ENCODE results near the gene COX6A2.
"Not testable (repeated sequence)": the region's sequence is repeated elsewhere in the genome, so short reads cannot be mapped to it uniquely, and the experiment has no call there.

The COX6A2 gene

GRCh38 chr16:31453255-31454204 is 25.4 kb upstream of the COX6A2 start:
- Histone ChIP-seq H3K27ac (ENCODE audit: insufficient read depth, low read length, poor library complexity, severe bottlenecking) (no peak overlapping the region), H3K36me3 (ENCODE audit: control insufficient read depth, insufficient read depth, low read length) (no peaks in the 10 kb centered on the region), H3K9me3 (ENCODE audit: control insufficient read depth, low read length) (no peaks in the 10 kb centered on the region), H3K4me3 (ENCODE audit: insufficient read depth, low read depth, low read length, poor library complexity, severe bottlenecking) (no peak overlapping the region), H3K27me3 (replicated peaks; ENCODE audit: control insufficient read depth, insufficient read depth, low read length, poor library complexity, severe bottlenecking) (no peaks in the 10 kb centered on the region), H3K4me1 (ENCODE audit: control insufficient read depth, insufficient read depth, low read length, poor library complexity, severe bottlenecking) (peaks cover 11% of the 10 kb centered on the region)
- no peak for DNase-seq

- Histone ChIP-seq H3K27me3 (replicated peaks; ENCODE audit: control insufficient read depth, insufficient read depth, low read length, poor library complexity, severe bottlenecking) (no peaks in the 10 kb centered on the region), H3K9me3 (ENCODE audit: control insufficient read depth, low read length) (no peaks in the 10 kb centered on the region), H3K27ac (ENCODE audit: insufficient read depth, low read length, poor library complexity, severe bottlenecking) (no peak overlapping the region), H3K36me3 (ENCODE audit: control insufficient read depth, insufficient read depth, low read length) (no peaks in the 10 kb centered on the region), H3K4me1 (ENCODE audit: control insufficient read depth, insufficient read depth, low read length, poor library complexity, severe bottlenecking) (peaks cover 3% of the 10 kb centered on the region), H3K4me3 (ENCODE audit: insufficient read depth, low read depth, low read length, poor library complexity, severe bottlenecking) (no peak overlapping the region)
- DNase-seq = no peak
These were observed 24.5 kb upstream of the COX6A2 start for GRCh38 chr16:31452631-31453106.

DNA sequence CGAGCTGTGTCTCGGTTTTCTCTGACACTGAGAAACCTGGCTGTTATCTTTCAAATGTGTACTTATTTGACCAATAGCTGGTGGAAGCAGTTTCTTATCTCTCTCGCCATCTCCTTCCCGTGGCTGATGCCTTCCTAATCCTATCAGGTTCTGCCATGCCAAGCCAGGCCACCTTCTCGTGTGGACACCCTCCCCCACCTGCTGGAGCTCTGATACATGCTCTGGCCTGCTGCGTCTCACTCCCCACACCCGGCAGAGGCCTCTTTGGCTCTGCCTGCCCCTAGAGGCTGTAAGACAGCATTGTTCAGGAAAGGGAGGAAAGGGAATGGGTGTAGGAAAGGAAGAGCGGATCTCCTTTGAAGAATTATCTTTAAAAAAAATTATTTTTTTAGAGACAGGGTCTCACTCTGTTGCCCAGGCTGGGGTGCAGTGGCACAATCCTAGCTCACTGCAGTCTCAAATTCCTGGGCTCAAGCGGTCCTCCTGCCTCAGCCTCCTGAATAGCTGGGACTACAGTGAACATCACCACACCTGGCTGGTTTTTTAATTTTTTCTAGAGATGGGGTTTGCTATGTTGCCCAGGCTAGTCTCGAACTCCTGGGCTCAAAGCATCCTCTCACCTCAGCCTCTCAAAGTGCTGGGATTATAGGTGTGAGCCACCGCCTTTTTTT is 23.7 kb upstream of the COX6A2 start:
- H3K36me3 ChIP-seq (ENCODE audit: control insufficient read depth, insufficient read depth, low read length) = no peaks in the 10 kb centered on the region
- H3K27ac ChIP-seq (ENCODE audit: insufficient read depth, low read length, poor library complexity, severe bottlenecking) = no peak overlapping the region
- DNase-seq = no peak
- H3K4me3 ChIP-seq (ENCODE audit: insufficient read depth, low read depth, low read length, poor library complexity, severe bottlenecking) = no peak overlapping the region
- H3K27me3 ChIP-seq (replicated peaks; ENCODE audit: control insufficient read depth, insufficient read depth, low read length, poor library complexity, severe bottlenecking) = no peaks in the 10 kb centered on the region
- H3K9me3 ChIP-seq (ENCODE audit: control insufficient read depth, low read length) = no peaks in the 10 kb centered on the region
- H3K4me1 ChIP-seq (ENCODE audit: control insufficient read depth, insufficient read depth, low read length, poor library complexity, severe bottlenecking) = peaks cover 3% of the 10 kb centered on the region

- Histone ChIP-seq H3K27me3 (replicated peaks; ENCODE audit: control insufficient read depth, insufficient read depth, low read length, poor library complexity, severe bottlenecking) (no peaks in the 10 kb centered on the region), H3K4me3 (ENCODE audit: insufficient read depth, low read depth, low read length, poor library complexity, severe bottlenecking) (no peak overlapping the region), H3K4me1 (ENCODE audit: control insufficient read depth, insufficient read depth, low read length, poor library complexity, severe bottlenecking) (peaks cover 3% of the 10 kb centered on the region), H3K36me3 (ENCODE audit: control insufficient read depth, insufficient read depth, low read length) (no peaks in the 10 kb centered on the region), H3K27ac (ENCODE audit: insufficient read depth, low read length, poor library complexity, severe bottlenecking) (no peak overlapping the region), H3K9me3 (ENCODE audit: control insufficient read depth, low read length) (no peaks in the 10 kb centered on the region)
- DNase-seq = no peak
These were observed 23.0 kb upstream of the COX6A2 start for GRCh38 chr16:31451201-31451600.

DNA sequence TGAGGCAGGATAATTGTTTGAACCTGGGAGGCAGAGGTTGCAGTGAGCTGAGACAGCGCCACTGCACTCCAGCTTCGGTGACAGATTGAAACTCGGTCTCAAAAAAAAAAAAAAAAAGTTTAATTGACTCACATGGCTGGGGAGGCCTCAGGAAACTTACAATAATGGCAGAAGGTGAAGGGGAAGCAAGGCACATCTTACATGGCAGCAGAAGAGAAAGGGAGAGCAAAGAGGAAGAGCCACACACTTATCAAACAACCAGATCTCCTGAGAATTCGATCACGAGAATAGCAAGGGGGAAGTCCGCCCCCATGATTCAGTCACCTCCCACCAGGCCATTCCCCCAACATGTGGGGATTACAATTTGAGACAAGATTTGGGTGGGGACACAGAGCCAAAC is 17.8 kb upstream of the COX6A2 start:
- DNase-seq; H3K9me3 ChIP-seq (ENCODE audit: control insufficient read depth, low read length); H3K36me3 ChIP-seq (ENCODE audit: control insufficient read depth, insufficient read depth, low read length); H3K4me3 ChIP-seq (ENCODE audit: insufficient read depth, low read depth, low read length, poor library complexity, severe bottlenecking); H3K27ac ChIP-seq (ENCODE audit: insufficient read depth, low read length, poor library complexity, severe bottlenecking); H3K4me1 ChIP-seq (ENCODE audit: control insufficient read depth, insufficient read depth, low read length, poor library complexity, severe bottlenecking); H3K27me3 ChIP-seq (replicated peaks; ENCODE audit: control insufficient read depth, insufficient read depth, low read length, poor library complexity, severe bottlenecking): not testable (repeated sequence)

- DNase-seq = no peak
- Histone ChIP-seq H3K4me3 (ENCODE audit: insufficient read depth, low read depth, low read length, poor library complexity, severe bottlenecking) (no peak overlapping the region), H3K27ac (ENCODE audit: insufficient read depth, low read length, poor library complexity, severe bottlenecking) (no peak overlapping the region), H3K27me3 (replicated peaks; ENCODE audit: control insufficient read depth, insufficient read depth, low read length, poor library complexity, severe bottlenecking) (no peaks in the 10 kb centered on the region), H3K4me1 (ENCODE audit: control insufficient read depth, insufficient read depth, low read length, poor library complexity, severe bottlenecking) (no peaks in the 10 kb centered on the region), H3K9me3 (ENCODE audit: control insufficient read depth, low read length) (no peaks in the 10 kb centered on the region), H3K36me3 (ENCODE audit: control insufficient read depth, insufficient read depth, low read length) (no peaks in the 10 kb centered on the region)
These were observed 13.8 kb upstream of the COX6A2 start for GRCh38 chr16:31441956-31442355.

GRCh38 chr16:31440516-31441184 is 12.5 kb upstream of the COX6A2 start:
- Histone ChIP-seq H3K4me3 (ENCODE audit: insufficient read depth, low read depth, low read length, poor library complexity, severe bottlenecking) (no peak overlapping the region), H3K4me1 (ENCODE audit: control insufficient read depth, insufficient read depth, low read length, poor library complexity, severe bottlenecking) (no peaks in the 10 kb centered on the region), H3K9me3 (ENCODE audit: control insufficient read depth, low read length) (no peaks in the 10 kb centered on the region), H3K27me3 (replicated peaks; ENCODE audit: control insufficient read depth, insufficient read depth, low read length, poor library complexity, severe bottlenecking) (no peaks in the 10 kb centered on the region), H3K27ac (ENCODE audit: insufficient read depth, low read length, poor library complexity, severe bottlenecking) (no peak overlapping the region), H3K36me3 (ENCODE audit: control insufficient read depth, insufficient read depth, low read length) (no peaks in the 10 kb centered on the region)
- DNase-seq = no peak

DNA sequence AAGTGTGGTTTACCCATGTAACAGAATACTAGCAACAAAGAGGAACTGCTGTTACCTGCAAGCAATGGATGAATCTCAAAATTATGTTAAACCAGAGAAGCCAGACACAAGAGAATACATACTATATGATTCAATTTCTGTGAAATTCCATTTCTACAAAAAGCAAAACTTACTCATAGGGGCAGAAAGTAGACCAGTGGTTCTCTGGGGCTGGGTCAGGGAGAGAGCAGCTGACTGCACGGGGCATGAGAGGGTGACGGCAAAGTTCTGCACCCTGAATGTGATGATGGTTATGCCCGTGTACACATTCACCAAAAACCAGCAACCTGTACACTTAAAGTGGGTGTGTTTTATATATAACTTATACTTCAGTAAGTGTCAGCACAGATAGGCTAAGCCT is 11.4 kb upstream of the COX6A2 start:
- no peaks in the 10 kb centered on the region for H3K9me3 ChIP-seq (ENCODE audit: control insufficient read depth, low read length)
- no peak for DNase-seq
- no peaks in the 10 kb centered on the region for H3K36me3 ChIP-seq (ENCODE audit: control insufficient read depth, insufficient read depth, low read length)
- H3K4me1 ChIP-seq (ENCODE audit: control insufficient read depth, insufficient read depth, low read length, poor library complexity, severe bottlenecking) = no peaks in the 10 kb centered on the region
- no peaks in the 10 kb centered on the region for H3K27me3 ChIP-seq (replicated peaks; ENCODE audit: control insufficient read depth, insufficient read depth, low read length, poor library complexity, severe bottlenecking)
- H3K4me3 ChIP-seq (ENCODE audit: insufficient read depth, low read depth, low read length, poor library complexity, severe bottlenecking) = no peak overlapping the region
- H3K27ac ChIP-seq (ENCODE audit: insufficient read depth, low read length, poor library complexity, severe bottlenecking) = no peak overlapping the region

DNA sequence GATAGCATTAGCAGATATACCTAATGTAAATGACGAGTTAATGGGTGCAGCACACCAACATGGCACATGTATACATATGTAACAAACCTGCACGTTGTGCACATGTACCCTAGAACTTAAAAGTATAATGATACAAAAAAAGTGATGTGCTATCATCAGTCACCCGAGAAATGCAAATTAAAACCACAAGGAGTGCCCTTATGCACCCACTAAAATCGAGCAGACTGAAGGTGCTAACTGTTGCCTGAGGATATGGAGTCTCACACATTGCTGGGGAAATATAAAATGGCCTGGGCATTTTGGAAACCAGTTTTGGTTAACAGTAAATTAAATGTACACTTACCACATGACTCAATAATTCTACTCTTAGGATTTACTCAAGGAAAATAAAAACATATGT is 10.9 kb upstream of the COX6A2 start:
- not testable (repeated sequence) for H3K4me3 ChIP-seq (ENCODE audit: insufficient read depth, low read depth, low read length, poor library complexity, severe bottlenecking); H3K4me1 ChIP-seq (ENCODE audit: control insufficient read depth, insufficient read depth, low read length, poor library complexity, severe bottlenecking); H3K27ac ChIP-seq (ENCODE audit: insufficient read depth, low read length, poor library complexity, severe bottlenecking); H3K27me3 ChIP-seq (replicated peaks; ENCODE audit: control insufficient read depth, insufficient read depth, low read length, poor library complexity, severe bottlenecking); H3K9me3 ChIP-seq (ENCODE audit: control insufficient read depth, low read length); DNase-seq; H3K36me3 ChIP-seq (ENCODE audit: control insufficient read depth, insufficient read depth, low read length)

GRCh38 chr16:31438414-31438813 is 10.3 kb upstream of the COX6A2 start:
- Histone ChIP-seq H3K9me3 (ENCODE audit: control insufficient read depth, low read length) (no peaks in the 10 kb centered on the region), H3K27ac (ENCODE audit: insufficient read depth, low read length, poor library complexity, severe bottlenecking) (no peak overlapping the region), H3K4me1 (ENCODE audit: control insufficient read depth, insufficient read depth, low read length, poor library complexity, severe bottlenecking) (no peaks in the 10 kb centered on the region), H3K27me3 (replicated peaks; ENCODE audit: control insufficient read depth, insufficient read depth, low read length, poor library complexity, severe bottlenecking) (no peaks in the 10 kb centered on the region), H3K36me3 (ENCODE audit: control insufficient read depth, insufficient read depth, low read length) (no peaks in the 10 kb centered on the region), H3K4me3 (ENCODE audit: insufficient read depth, low read depth, low read length, poor library complexity, severe bottlenecking) (no peak overlapping the region)
- no peak for DNase-seq
